Vagina (tissue), 2 donors: Measurements from ENCODE around the gene NCAPG. TPM values are rescaled to one million over a fixed set of nuclear protein-coding genes. Genes with fewer than 3 reads are reported as not detected.
"Not testable (repeated sequence)": the region's sequence is repeated elsewhere in the genome, so short reads cannot be mapped to it uniquely, and the experiment has no call there.

Experiments used
- DNase-seq, 2 donors: peaks; one replicate each; pipeline ENCODE4 v3.0.0-alpha.2; 2017; ENCODE audit errors: extremely low spot score in 2 of 2
- H3K27ac ChIP-seq: fragments of 200-600 bp; sonication (generic); one replicate; pipeline ENCODE4 v1.5.1; 2019
- H3K27me3 ChIP-seq: fragments of 200-600 bp; sonication (generic); one replicate; pipeline ENCODE4 v1.5.1; 2019
- H3K36me3 ChIP-seq, 2 donors: fragments of 200-600 bp; sonication (generic); one replicate each; pipeline ENCODE4 v1.5.1; 2017 to 2019
- H3K4me1 ChIP-seq: fragments of 200-600 bp; sonication (generic); one replicate; pipeline ENCODE4 v1.5.1; 2019
- H3K4me3 ChIP-seq, 2 donors: fragments of 200-600 bp; sonication (generic); 1 replicate in 1 of 2; 2 replicates in 1 of 2; pipeline ENCODE4 v1.5.1; 2016 to 2019
- H3K9me3 ChIP-seq: fragments of 200-600 bp; sonication (generic); one replicate; pipeline ENCODE4 v1.5.1; 2019
- CTCF ChIP-seq, 3 experiments: fragments of 450-650 bp in 2 of 3; fragments of 200-600 bp in 1 of 3; sonication (generic) in 1 of 3; IDR thresholded peaks; one replicate each; pipeline ENCODE4 v1.5.1; 2017 to 2019; ENCODE audit warnings: antibody characterized with exemption in 3 of 3, mild to moderate bottlenecking in 2 of 3, moderate library complexity in 2 of 3
- POLR2A ChIP-seq, 2 donors: fragments of 450-650 bp; IDR thresholded peaks; one replicate each; pipeline ENCODE4 v1.6.1; 2017; ENCODE audit warnings: antibody characterized with exemption in 2 of 2, mild to moderate bottlenecking in 2 of 2, moderate library complexity in 2 of 2
- POLR2AphosphoS5 ChIP-seq, 2 donors: sonication (generic); formaldehyde crosslinking; IDR thresholded peaks; one replicate each; pipeline ENCODE4 v1.9.0; 2017; ENCODE audit warnings: antibody characterized with exemption in 2 of 2, mild to moderate bottlenecking in 2 of 2, low read depth in 1 of 2; ENCODE audit not compliant: insufficient read depth in 1 of 2
- intact Hi-C: fragments of 100-400 bp; cut with DNase I; formaldehyde crosslinking; loops from one replicate; pipeline ENCODE4 v1.15.1; 2023
- total RNA-seq: library from RNA; depleted of rRNA; stranded (reverse); fragments of >200 nt; gene quantifications from one replicate; pipeline ENCODE4 v1.2.3, GENCODE V29; 2016

Gene NCAPG
- total RNA-seq, 1 donor from 2014 or later, result 1.5 TPM

- no peak for DNase-seq
- H3K27me3 ChIP-seq, result no peaks in the 10 kb centered on the region
- no peak for TF ChIP-seq POLR2A (IDR thresholded peaks at IDR 0.05)
- no peak for TF ChIP-seq CTCF (IDR thresholded peaks at IDR 0.05)
- TF ChIP-seq POLR2AphosphoS5 (IDR thresholded peaks at IDR 0.05; ENCODE audit: insufficient read depth in 1 of 2, low read depth in 1 of 2), result no peak
- H3K36me3 ChIP-seq, result no peaks in the 10 kb centered on the region
- no peak overlapping the region for H3K4me3 ChIP-seq
- no peaks in the 10 kb centered on the region for H3K9me3 ChIP-seq
- H3K4me1 ChIP-seq, result no peaks in the 10 kb centered on the region
- H3K27ac ChIP-seq, result no peak overlapping the region
- intact Hi-C loops, result no loop called here
These were observed 43.3 kb downstream of the NCAPG start for GRCh38 chr4:17854036-17854435.

- H3K9me3 ChIP-seq, result no peaks in the 10 kb centered on the region
- no peak overlapping the region for H3K27ac ChIP-seq
- intact Hi-C loops, result no loop called here
- H3K4me3 ChIP-seq, result no peak overlapping the region
- peaks cover 0 to 7% of the 10 kb centered on the region in 2 donors for H3K36me3 ChIP-seq
- H3K4me1 ChIP-seq, result no peaks in the 10 kb centered on the region
- no peak for TF ChIP-seq POLR2AphosphoS5 (IDR thresholded peaks at IDR 0.05; ENCODE audit: insufficient read depth in 1 of 2, low read depth in 1 of 2)
- TF ChIP-seq POLR2A (IDR thresholded peaks at IDR 0.05), result no peak
- no peak for TF ChIP-seq CTCF (IDR thresholded peaks at IDR 0.05)
- no peaks in the 10 kb centered on the region for H3K27me3 ChIP-seq
- no peak for DNase-seq
These were observed 49.1 kb downstream of the NCAPG start for GRCh38 chr4:17859793-17860406.

- H3K27me3 ChIP-seq, H3K4me1 ChIP-seq, H3K27ac ChIP-seq, H3K36me3 ChIP-seq, intact Hi-C loops, DNase-seq, H3K9me3 ChIP-seq, H3K4me3 ChIP-seq: not testable (repeated sequence)
These were observed 51.1 kb downstream of the NCAPG start for GRCh38 chr4:17861906-17862305.

- Histone ChIP-seq H3K9me3 (no peaks in the 10 kb centered on the region), H3K27me3 (no peaks in the 10 kb centered on the region), H3K36me3 (peaks cover 0 to 7% of the 10 kb centered on the region in 2 donors), H3K4me3 (no peak overlapping the region), H3K27ac (no peak overlapping the region), H3K4me1 (no peaks in the 10 kb centered on the region)
- TF ChIP-seq CTCF (IDR thresholded peaks at IDR 0.05) (no peak), POLR2A (IDR thresholded peaks at IDR 0.05) (no peak), POLR2AphosphoS5 (IDR thresholded peaks at IDR 0.05; ENCODE audit: insufficient read depth in 1 of 2, low read depth in 1 of 2) (no peak)
- intact Hi-C loops, result no loop called here
- DNase-seq, result no peak
These were observed 55.1 kb downstream of the NCAPG start for GRCh38 chr4:17865866-17866363.

GRCh38 chr4:17866810-17867209 is 56.0 kb downstream of the NCAPG start:
- TF ChIP-seq POLR2AphosphoS5 (IDR thresholded peaks at IDR 0.05; ENCODE audit: insufficient read depth in 1 of 2, low read depth in 1 of 2) (no peak), POLR2A (IDR thresholded peaks at IDR 0.05) (no peak), CTCF (IDR thresholded peaks at IDR 0.05) (no peak)
- Histone ChIP-seq H3K27me3 (no peaks in the 10 kb centered on the region), H3K4me1 (no peaks in the 10 kb centered on the region), H3K36me3 (peaks cover 0 to 7% of the 10 kb centered on the region in 2 donors), H3K9me3 (no peaks in the 10 kb centered on the region), H3K27ac (no peak overlapping the region), H3K4me3 (no peak overlapping the region)
- DNase-seq, result no peak
- intact Hi-C loops, result no loop called here
